Cortex of kidney (tissue), 1 donor: Measurements from ENCODE around the gene OR7D4.
"Not testable (repeated sequence)": the region's sequence is repeated elsewhere in the genome, so short reads cannot be mapped to it uniquely, and the experiment has no call there.

Experiments used
- DNase-seq: peaks from one replicate; lab custom pipeline; 2025; lab: John Stamatoyannopoulos, UW

The OR7D4 gene

DNA sequence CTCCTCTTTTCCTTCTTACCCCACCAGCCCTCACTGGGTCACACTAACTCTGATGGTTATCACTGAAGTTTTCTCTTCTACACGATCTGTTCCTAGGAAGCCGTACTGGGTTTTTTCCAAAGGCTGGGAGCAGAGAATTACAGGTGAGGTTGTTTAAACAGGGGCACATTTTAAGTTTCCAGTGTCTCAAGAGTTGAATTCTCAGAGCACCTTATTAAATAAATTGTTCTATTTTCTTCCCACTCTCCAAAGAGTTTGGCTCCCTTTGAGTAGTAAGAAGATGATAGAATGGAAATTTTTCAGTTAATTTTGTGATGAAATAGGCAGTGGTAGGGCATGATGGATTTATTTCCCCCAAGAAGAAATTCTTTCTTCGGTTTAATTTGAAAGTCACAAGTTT lies at the start of gene OR7D4:
Gene OR7D4, minus strand, starts transcription at position 101 of the 400 bp plus-strand sequence. CDS start 4,752 bp downstream, outside the sequence.
- no peak for DNase-seq

DNA sequence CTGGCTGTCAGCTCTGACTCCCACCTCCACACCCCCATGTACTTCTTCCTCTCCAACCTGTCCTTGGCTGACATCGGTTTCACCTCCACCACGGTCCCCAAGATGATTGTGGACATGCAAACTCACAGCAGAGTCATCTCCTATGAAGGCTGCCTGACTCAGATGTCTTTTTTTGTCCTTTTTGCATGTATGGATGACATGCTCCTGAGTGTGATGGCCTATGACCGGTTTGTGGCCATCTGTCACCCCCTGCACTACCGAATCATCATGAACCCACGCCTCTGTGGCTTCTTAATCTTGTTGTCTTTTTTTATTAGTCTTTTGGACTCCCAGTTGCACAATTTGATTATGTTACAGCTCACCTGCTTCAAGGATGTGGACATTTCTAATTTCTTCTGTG lies 31.8 kb upstream of the OR7D4 start:
- no peak for DNase-seq

DNA sequence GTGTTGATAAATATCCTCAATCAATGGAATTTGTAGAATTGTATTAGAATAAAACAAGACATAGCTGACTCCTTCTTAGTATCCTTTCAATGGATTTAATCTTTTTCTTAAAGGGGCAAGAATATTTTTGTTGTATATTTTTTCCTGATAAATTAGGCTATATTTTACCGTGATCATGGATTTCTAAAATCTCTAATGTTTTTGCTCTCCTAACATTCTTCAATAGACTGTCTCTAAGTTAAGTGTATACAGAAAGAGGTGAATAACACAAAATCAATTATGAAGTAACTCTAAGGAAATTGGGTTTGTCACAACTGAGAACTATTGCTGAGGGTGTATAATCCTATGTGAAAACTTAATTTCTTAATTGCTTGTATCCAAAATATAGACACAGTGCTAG lies 31.2 kb upstream of the OR7D4 start, which contains the start of gene OR7E24:
Gene OR7E24, plus strand, starts transcription at position 301 of the 400 bp plus-strand sequence. CDS start 114 bp downstream, outside the sequence.
- no peak for DNase-seq

DNA sequence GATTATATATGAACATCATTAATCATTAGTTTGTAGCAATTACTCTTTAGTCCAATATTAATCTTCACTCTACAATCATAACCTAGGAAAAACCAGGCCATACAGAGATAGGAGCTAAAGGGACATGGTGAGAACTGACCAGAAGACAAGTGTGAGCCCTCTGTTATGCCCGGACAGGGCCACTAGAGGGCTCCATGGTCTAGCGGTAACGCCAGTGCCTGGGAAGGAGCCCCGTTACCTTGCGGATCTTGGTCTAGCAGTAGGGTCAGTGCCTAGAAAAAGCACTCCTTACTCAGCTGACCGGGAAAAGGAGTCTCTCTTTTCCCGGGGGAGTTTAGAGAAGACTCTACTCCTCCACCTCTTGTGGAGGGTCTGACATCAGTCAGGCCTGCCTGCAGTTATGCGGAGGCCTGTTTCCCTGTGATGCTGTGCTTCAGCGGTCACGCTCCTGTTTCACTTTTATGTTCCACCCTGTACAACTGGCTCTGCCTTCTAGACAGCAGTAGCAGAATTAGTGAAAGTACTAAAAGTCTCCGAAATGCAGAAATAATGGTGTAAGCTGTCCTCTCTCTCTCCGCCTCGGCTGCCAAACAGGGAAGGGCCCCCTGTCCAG lies 13.8 kb downstream of the OR7D4 start:
- no peak for DNase-seq

DNA sequence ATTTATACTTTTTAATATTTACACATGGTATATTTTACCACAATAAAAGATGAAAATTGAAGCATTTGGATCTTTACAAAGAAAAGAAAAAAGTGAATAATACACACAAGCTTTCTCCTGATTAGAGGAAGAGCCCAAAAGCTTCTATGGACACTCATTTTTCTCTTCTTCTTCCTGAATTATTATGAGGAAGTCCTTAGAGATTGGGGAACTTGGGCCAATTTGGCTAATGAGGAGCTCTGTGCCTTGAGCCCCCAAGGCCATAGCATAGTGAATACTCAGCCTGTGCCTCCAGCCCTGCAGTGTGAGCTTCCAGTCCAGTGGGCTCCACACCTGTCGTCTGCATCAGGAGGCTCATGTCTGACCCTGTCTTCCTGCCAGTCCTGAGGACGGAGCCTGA lies 21.3 kb downstream of the OR7D4 start:
- DNase-seq: not testable (repeated sequence)

DNA sequence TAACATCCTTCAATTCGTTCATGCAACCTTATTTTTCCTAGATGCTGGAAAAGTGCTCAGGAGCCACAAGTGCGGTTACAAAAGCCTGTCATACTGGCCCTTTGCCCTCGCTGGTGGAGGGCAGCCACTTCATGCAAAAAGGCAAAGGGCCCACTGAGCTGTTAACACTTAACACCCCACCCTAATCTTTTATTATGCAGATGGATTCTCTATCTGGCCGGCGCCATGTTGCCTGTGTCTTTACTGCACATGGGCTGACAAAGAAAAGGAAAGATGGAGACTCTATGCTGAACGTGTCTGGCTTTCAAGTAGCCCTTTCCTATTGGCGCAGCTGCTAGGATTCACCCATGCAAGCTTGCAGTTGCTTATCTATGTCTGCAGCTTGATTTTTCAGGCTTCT lies 29.9 kb downstream of the OR7D4 start:
- no peak for DNase-seq

DNA sequence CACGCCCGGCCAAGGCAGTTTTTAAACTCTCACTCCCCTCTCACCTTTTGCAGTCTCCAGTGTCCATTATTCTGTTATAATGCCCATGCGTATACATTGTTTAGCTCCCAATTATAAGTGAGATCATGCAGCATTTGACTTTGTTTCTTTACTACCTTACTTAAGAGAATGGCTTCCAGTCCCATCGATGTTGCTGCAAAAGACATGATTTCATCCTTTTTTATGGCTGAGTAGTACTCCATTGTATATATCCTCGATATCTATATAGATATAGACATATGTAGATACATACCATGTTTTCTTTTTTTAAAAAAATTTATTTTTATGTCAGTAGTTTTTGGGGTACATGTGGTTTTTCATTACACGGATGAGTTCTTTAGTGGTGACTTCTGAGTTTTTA lies 32.2 kb downstream of the OR7D4 start:
- no peak for DNase-seq

DNA sequence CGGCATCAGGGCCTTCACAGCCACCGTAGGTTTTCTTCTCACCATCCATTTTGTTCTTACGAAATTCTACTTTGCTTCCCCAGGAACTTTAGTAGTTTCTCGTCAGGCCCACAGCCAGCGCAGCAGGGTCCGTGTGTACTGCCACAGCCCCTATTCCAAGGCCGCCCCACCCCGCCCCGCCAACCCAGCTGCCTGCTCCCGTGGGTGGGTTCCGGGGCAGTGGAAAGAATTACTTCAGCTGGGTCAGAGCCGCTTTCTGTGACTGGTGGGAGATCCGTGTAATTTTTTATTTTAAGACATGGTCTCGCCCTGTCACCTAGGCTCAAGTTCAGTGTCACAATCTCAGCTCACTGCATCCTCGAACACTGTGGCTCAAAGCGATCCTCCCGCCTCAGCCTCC lies 36.4 kb downstream of the OR7D4 start:
- no peak for DNase-seq

DNA sequence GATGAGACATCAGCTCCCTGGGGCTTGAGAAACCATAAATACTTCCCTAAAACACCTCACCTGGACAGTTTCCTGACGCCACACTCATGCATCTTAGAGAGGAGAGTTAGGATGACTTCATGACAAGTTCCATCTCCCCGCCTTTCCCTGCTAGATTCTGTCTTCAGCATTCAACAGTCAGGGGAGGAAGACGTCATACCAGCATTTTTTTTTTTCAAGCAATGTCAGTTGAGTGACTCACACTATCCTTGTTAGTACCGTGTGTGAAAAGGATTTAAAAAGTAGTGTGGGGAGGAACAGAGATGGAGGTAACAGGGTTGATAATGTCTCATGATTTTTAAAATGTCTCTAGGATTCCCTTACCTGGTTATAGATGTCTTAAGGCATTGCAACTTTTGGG lies 40.5 kb downstream of the OR7D4 start, which contains the start of gene OR7D2:
Gene OR7D2, plus strand, starts transcription at position 79 of the 400 bp plus-strand sequence. CDS start 6,803 bp downstream, outside the sequence.
- no peak for DNase-seq

DNA sequence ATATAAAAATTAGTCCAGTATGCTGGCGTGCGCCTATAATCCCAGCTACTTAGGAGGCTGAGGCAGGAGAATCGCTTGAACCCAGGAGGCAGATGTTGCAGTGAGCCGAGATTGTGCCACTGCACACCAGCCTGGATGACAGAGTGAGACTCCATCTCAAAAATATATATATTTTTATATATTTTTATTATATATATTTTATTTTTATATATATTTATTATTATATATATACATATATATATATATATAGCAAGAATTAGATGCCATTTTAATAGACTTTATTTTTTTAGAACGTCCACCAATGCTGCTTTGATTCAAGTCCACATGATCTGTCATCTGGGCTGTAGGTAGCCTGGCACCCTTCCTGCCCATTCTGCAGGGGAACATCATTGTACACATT lies 44.1 kb downstream of the OR7D4 start:
- no peak for DNase-seq

DNA sequence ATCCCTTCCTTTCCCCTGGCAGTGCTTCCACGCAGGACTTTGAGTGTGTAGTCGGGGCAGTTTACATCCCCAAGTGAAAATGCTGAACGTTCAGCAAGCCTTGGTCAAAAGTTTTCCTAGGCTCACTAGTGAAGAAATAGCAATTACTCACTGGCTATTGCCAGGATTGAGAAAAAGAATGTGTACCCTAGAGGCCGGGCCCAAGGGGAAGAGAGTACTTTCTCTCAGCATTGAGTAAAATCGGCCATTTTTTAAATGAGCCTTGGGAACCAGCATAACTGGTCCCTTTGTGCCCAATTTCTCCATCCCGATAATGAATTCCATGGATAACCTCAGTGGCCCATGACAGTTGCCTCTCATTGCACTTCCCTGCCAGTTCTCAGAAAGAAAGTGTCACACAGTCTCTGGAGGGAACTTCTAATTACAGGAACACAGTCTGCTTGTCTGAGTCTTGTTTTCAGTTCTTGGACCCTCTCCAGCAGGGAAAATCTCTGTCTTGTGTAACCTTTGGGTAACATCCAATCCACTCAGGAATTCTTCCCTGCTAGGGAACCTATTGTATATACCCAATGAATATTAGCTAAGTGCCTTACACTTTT lies 47.9 kb downstream of the OR7D4 start:
- no peak for DNase-seq

DNA sequence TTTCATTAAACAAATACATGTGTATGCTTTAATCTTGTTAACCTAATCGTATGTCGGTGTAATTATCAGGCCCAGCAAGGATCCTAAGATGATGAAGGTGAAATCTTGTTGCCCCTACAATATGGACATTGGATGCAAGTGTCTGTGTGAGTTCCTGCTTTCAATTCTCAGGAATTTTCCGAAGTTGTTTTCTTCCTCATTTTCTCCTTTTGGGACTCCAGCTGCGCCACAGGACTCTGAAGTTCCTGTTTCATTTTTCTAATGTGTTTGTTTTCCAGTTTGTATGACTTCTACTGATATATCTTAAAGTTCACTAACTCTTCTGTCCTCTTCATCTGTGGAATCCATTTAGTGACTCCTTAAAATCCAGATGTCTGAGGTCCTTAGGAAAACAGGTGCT lies 52.5 kb downstream of the OR7D4 start:
- DNase-seq: no peak

DNA sequence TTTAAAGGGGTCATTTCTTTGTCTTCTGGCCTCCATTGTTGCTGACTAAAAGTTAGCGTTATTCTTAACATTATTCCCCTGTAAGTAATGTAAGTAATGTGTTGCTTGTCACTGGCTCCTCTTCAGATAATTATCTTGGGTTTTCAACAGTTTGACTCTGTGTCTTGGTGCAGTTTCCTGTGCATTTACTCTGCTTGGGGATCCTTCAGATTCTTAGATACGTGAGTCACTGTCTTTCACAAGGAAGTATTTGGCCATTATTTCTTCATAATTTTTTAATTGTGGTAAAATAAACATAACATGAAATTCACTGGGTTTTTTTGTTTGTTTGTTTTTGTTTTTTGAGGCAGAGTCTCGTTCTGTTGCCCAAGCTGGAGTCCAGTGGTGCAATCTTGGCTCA lies 54.1 kb downstream of the OR7D4 start:
- DNase-seq: no peak

DNA sequence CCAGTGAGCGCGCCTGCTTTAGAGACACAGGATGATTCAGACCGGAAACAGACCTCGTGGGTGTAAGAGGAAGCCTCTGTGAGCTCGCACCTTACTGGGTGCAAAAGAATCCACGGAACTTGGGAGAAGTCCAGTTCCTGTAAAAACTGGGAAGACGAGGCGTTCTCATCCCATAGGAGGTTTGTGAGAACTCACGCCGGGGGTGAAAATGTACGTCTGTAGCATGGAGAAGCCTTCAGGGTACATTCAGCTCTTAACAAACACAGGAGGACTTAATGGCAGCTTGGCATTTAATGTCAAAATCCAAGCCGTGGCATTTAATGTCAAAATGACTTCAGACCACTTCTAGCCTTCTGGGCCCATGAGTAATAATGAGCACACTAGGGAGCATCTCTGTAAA lies 58.0 kb downstream of the OR7D4 start:
- no peak for DNase-seq
